ENCODE measurements around the gene R3HDM2.

- peak in 1 of 2 donors; percentile 16 for TF ChIP-seq POLR2AphosphoS5 (IDR thresholded peaks at IDR 0.05)
- TF ChIP-seq, protein P1, sequence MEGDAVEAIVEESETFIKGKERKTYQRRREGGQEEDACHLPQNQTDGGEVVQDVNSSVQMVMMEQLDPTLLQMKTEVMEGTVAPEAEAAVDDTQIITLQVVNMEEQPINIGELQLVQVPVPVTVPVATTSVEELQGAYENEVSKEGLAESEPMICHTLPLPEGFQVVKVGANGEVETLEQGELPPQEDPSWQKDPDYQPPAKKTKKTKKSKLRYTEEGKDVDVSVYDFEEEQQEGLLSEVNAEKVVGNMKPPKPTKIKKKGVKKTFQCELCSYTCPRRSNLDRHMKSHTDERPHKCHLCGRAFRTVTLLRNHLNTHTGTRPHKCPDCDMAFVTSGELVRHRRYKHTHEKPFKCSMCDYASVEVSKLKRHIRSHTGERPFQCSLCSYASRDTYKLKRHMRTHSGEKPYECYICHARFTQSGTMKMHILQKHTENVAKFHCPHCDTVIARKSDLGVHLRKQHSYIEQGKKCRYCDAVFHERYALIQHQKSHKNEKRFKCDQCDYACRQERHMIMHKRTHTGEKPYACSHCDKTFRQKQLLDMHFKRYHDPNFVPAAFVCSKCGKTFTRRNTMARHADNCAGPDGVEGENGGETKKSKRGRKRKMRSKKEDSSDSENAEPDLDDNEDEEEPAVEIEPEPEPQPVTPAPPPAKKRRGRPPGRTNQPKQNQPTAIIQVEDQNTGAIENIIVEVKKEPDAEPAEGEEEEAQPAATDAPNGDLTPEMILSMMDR (IDR thresholded peaks at IDR 0.05): no peak
- TF ChIP-seq POLR2A (IDR thresholded peaks at IDR 0.05; ENCODE audit: low read depth): no peak
- no peak for TF ChIP-seq EP300 (IDR thresholded peaks at IDR 0.05)
Measured at GRCh38 chr12:57340104-57340503, 90.7 kb downstream of the R3HDM2 start.

All from esophagus muscularis mucosa (tissue), 4 donors.